Spleen (tissue), 7 donors: ENCODE results near the gene KIAA0040.

Experiments
- CTCF ChIP-seq, 11 experiments: fragments of 200-600 bp in 7 of 11; fragments of 450-650 bp in 4 of 11; sonication (generic) in 4 of 11; IDR thresholded peaks in 8 of 11; conservative IDR thresholded peaks in 3 of 11; 1 replicate in 7 of 11; 2 replicates in 4 of 11; pipeline versions ENCODE4 v1.4.0 to v1.8.0; 2016 to 2021; ENCODE audit warnings: antibody characterized with exemption in 11 of 11, inconsistent platforms in 4 of 11, mild to moderate bottlenecking in 1 of 11
- POLR2A ChIP-seq, 3 donors: fragments of 450-650 bp; IDR thresholded peaks; one replicate each; pipeline ENCODE4 v1.5.1; 2017; ENCODE audit warnings: antibody characterized with exemption in 3 of 3, mild to moderate bottlenecking in 1 of 3
- donor health status: DM: no; HTN: no; CAD: no; lungs with moderate emphysema.
- donor health status: DM: no; HTN: no; CAD: no.
- donor health status: DM: no; HTN: no; CAD: no.

DNA sequence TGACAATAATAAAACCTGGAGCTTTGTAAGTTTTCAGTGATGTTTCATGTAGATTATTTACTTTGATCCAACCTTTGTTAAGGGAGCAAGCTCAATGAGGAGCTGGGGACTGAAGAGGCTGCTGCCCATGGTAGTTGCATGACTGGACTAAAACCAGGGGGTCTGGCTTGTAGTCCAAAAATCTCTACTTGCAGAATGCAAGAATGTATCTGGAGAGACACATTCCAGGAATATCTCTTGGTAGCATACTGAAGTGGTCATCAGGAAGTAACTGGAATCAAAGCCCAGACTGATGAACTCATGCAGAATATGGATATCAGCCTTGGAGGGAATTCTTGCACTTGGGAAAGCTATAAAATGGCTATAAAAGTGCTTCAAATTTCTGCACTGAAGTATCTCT lies 5.8 kb upstream of the KIAA0040 start:
- TF ChIP-seq CTCF (IDR thresholded peaks at IDR 0.05 in 8 of 11, conservative IDR thresholded peaks at IDR 0.05 in 3 of 11) (no peak), POLR2A (IDR thresholded peaks at IDR 0.05) (no peak)
